Measurements from ENCODE around the gene SCRT2. TPM values are rescaled to one million over a fixed set of nuclear protein-coding genes. Genes with fewer than 3 reads are reported as not detected.

Gene SCRT2
- total and polyA plus RNA-seq, 2 donors (not counting 3 experiments of a cell fraction or from before 2014, with no cell fraction given), result not detected

- no peak for TF ChIP-seq FOS (IDR thresholded peaks at IDR 0.05; ENCODE audit: borderline replicate concordance, insufficient read depth, low read length)
- no peak for TF ChIP-seq MAX (IDR thresholded peaks at IDR 0.05; ENCODE audit: insufficient read depth, insufficient read length)
- TF ChIP-seq POLR2A (IDR thresholded peaks at IDR 0.05; ENCODE audit: low read depth, low read length), result no peak
- TF ChIP-seq JUN (IDR thresholded peaks at IDR 0.05; ENCODE audit: borderline replicate concordance, insufficient read depth, insufficient read length, low read depth), result no peak
- no peak for TF ChIP-seq POLR2AphosphoS5 (IDR thresholded peaks at IDR 0.05; ENCODE audit: insufficient read depth, low read depth, low read length)
- TF ChIP-seq CTCF (IDR thresholded peaks at IDR 0.05; ENCODE audit: extremely low read depth in 1 of 2, insufficient read depth in 1 of 2, low read depth in 1 of 2, low read length in 2 of 2), result no peak
- TF ChIP-seq MYC (IDR thresholded peaks at IDR 0.05; ENCODE audit: low read depth, low read length), result no peak
- TF ChIP-seq GATA2 (IDR thresholded peaks at IDR 0.05; ENCODE audit: insufficient read depth, insufficient read length, low read depth, low read length), result no peak
- TF ChIP-seq EZH2 (IDR thresholded peaks at IDR 0.05; ENCODE audit: borderline replicate concordance, low read depth, low read length, severe bottlenecking), result no peak
- no TSS peak for BruUV-seq (replicated peaks)
- no peaks in the 10 kb centered on the region for H4K20me1 ChIP-seq (replicated peaks; ENCODE audit: control insufficient read depth, extremely low read depth, insufficient read depth, low read length)
- H2AFZ ChIP-seq (ENCODE audit: low read depth, low read length), result no peak overlapping the region
- CTCF ChIA-PET, result no interaction called here
- no peaks in the 10 kb centered on the region for H3K79me2 ChIP-seq (ENCODE audit: control insufficient read depth, insufficient read depth, low read length)
- no peaks in the 10 kb centered on the region for H3K36me3 ChIP-seq (ENCODE audit: control insufficient read depth in 2 of 2, extremely low read depth in 1 of 2, insufficient read depth in 2 of 2, low read length in 2 of 2)
- no peak overlapping the region for H3K4me2 ChIP-seq (ENCODE audit: insufficient read depth, low read length)
- no peaks in the 10 kb centered on the region for H3K9me3 ChIP-seq (replicated peaks; ENCODE audit: control insufficient read depth, insufficient read depth, low read length)
- H3K4me3 ChIP-seq (replicated peaks in 1 of 3; ENCODE audit: insufficient read depth in 1 of 3, low read depth in 1 of 3, low read length in 3 of 3), result no peak overlapping the region
- no peaks in the 10 kb centered on the region for H3K9me1 ChIP-seq (replicated peaks; ENCODE audit: control insufficient read depth, extremely low read depth, insufficient read depth, low read length)
- no peak overlapping the region for H3K9ac ChIP-seq (replicated peaks; ENCODE audit: extremely low read depth, insufficient read depth, low read length)
- no peak overlapping the region for H3K27ac ChIP-seq (ENCODE audit: insufficient read depth, low read depth, low read length)
- FAIRE-seq (no peak), DNase-seq (ENCODE audit: low read depth, low spot score) (no peak)
- dilution Hi-C loops (cut with MboI; ENCODE audit: extremely low pct_ligation_motif_present, low sequenced_read_pairs), result no loop called here
- POLR2A ChIA-PET, result no interaction called here
- intact Hi-C loops (cut with micrococcal nuclease), result no loop called here
- no peaks in the 10 kb centered on the region for H3K4me1 ChIP-seq (ENCODE audit: control insufficient read depth, extremely low read depth, insufficient read depth, low read length)
- H3K27me3 ChIP-seq (ENCODE audit: control insufficient read depth in 2 of 2, insufficient read depth in 2 of 2, low read length in 2 of 2), result peaks cover 0 to 2% of the 10 kb centered on the region in 2 experiments
Observed at GRCh38 chr20:701401-702129, 26.0 kb upstream of the SCRT2 start.

All from endothelial cell of umbilical vein (primary cell).